HepG2 (cell line): Measurements from ENCODE around the gene PYY. TPM values are rescaled to one million over a fixed set of nuclear protein-coding genes. Genes with fewer than 3 reads are reported as not detected.

ENCODE experiments used
- ARID2 ChIP-seq: sonication (generic); formaldehyde crosslinking; IDR thresholded peaks from 2 replicates; pipeline ENCODE4 v1.8.1; 2022; ENCODE audit warnings: mild to moderate bottlenecking, missing genetic modification reagents, borderline replicate concordance
- DNMT1 ChIP-seq: sonication (generic); formaldehyde crosslinking; IDR thresholded peaks from 2 replicates; pipeline ENCODE4 v1.5.1; 2020; ENCODE audit warnings: mild to moderate bottlenecking, missing genetic modification reagents
- FOXJ3 ChIP-seq: sonication (generic); formaldehyde crosslinking; IDR thresholded peaks from 2 replicates; pipeline ENCODE4 v1.4.0; 2020; ENCODE audit warnings: missing genetic modification reagents, mild to moderate bottlenecking, borderline replicate concordance
- FOXP1 ChIP-seq, 2 experiments: fragments of 450-650 bp in 1 of 2; IDR thresholded peaks; 2 replicates each; pipeline ENCODE4 v1.6.1; 2017 to 2018; ENCODE audit warnings: antibody characterized with exemption in 1 of 2
- HDAC2 ChIP-seq: sonication (generic); formaldehyde crosslinking; IDR thresholded peaks from 2 replicates; pipeline ENCODE4 v1.4.0; 2020; ENCODE audit warnings: missing genetic modification reagents
- IRX3 ChIP-seq: sonication (generic); formaldehyde crosslinking; IDR thresholded peaks from 2 replicates; pipeline ENCODE4 v1.8.1; 2023; ENCODE audit warnings: mild to moderate bottlenecking, low read depth, missing genetic modification reagents, borderline replicate concordance
- KLF6 ChIP-seq: IDR thresholded peaks from 2 replicates; pipeline ENCODE4 v1.8.0; 2016; ENCODE audit warnings: missing biosample characterization, missing genetic modification reagents
- MBNL3 ChIP-seq: fragments of 250-450 bp; sonication (Bioruptor Pico); conservative IDR thresholded peaks from 2 replicates; pipeline ENCODE4 v1.8.0; 2022; ENCODE audit warnings: mild to moderate bottlenecking, inconsistent platforms
- MED1 ChIP-seq: sonication (generic); formaldehyde crosslinking; IDR thresholded peaks from 2 replicates; pipeline ENCODE4 v1.4.0; 2020; ENCODE audit warnings: missing genetic modification reagents
- PHF20 ChIP-seq: sonication (generic); formaldehyde crosslinking; IDR thresholded peaks from 2 replicates; pipeline ENCODE4 v1.5.0; 2020; ENCODE audit warnings: mild to moderate bottlenecking, missing genetic modification reagents
- SALL2 ChIP-seq: sonication (generic); formaldehyde crosslinking; IDR thresholded peaks from 2 replicates; pipeline ENCODE4 v1.8.1; 2023; ENCODE audit warnings: mild to moderate bottlenecking, missing genetic modification reagents, inconsistent platforms
- ZMYM4 ChIP-seq: sonication (generic); formaldehyde crosslinking; IDR thresholded peaks from 2 replicates; pipeline ENCODE4 v1.8.1; 2023; ENCODE audit warnings: mild to moderate bottlenecking, missing genetic modification reagents
- ZNF24 ChIP-seq: fragments of 450-650 bp; IDR thresholded peaks from 2 replicates; pipeline ENCODE4 v1.6.1; 2017; ENCODE audit warnings: antibody characterized with exemption, mild to moderate bottlenecking
- ZNF326 ChIP-seq: sonication (generic); formaldehyde crosslinking; IDR thresholded peaks from 2 replicates; pipeline ENCODE4 v1.4.0; 2020; ENCODE audit warnings: missing genetic modification reagents, borderline replicate concordance
- ZNF567 ChIP-seq: sonication (generic); formaldehyde crosslinking; IDR thresholded peaks from 2 replicates; pipeline ENCODE4 v1.8.1; 2023; ENCODE audit warnings: mild to moderate bottlenecking, missing genetic modification reagents, borderline replicate concordance
- ZNF660 ChIP-seq: sonication (generic); formaldehyde crosslinking; IDR thresholded peaks from 2 replicates; pipeline ENCODE4 v1.5.1; 2020; ENCODE audit warnings: mild to moderate bottlenecking, low read depth, missing genetic modification reagents, borderline replicate concordance
- ZNF891 ChIP-seq: sonication (generic); formaldehyde crosslinking; IDR thresholded peaks from 2 replicates; pipeline ENCODE4 v1.5.0; 2020; ENCODE audit warnings: mild to moderate bottlenecking, missing genetic modification reagents
- polyA plus RNA-seq, 8 experiments: library from polyadenylated mRNA; depleted of rRNA in 3 of 8; stranded (reverse) in 7 of 8; unstranded in 1 of 8; fragments of >200 nt; fragmentation: Illumina TruSeq in 4 of 8; extraction: Trizol in 4 of 8; gene quantifications; 2 replicates each; pipeline versions ENCODE4 v1.2.1 to v1.2.3, GENCODE V29; 2011 to 2016; ENCODE audit warnings: low read depth in 4 of 8, missing spikeins in 1 of 8, mixed read lengths in 1 of 8; ENCODE audit not compliant: insufficient read depth in 1 of 8
- total RNA-seq, 5 experiments: library from RNA; depleted of rRNA; stranded (reverse); fragments of >200 nt; fragmentation: Illumina TruSeq; extraction: Trizol; gene quantifications; 2 replicates each; pipeline ENCODE4 v1.2.3, GENCODE V29; 2016; ENCODE audit warnings: low read depth in 1 of 5
- TF ChIP-seq, protein P1 (sequence below): sonication (generic); IDR thresholded peaks from 2 replicates; pipeline ENCODE4 v1.6.1; 2016; ENCODE audit warnings: low read depth, borderline replicate concordance
- TF ChIP-seq, protein P2 (sequence below): sonication (generic); formaldehyde crosslinking; IDR thresholded peaks from 2 replicates; pipeline ENCODE4 v1.4.0; 2020; ENCODE audit warnings: low read depth, missing genetic modification reagents
- TF ChIP-seq, protein P3 (sequence below): sonication (generic); formaldehyde crosslinking; IDR thresholded peaks from 2 replicates; pipeline ENCODE4 v1.4.0; 2020; ENCODE audit warnings: mild to moderate bottlenecking, missing genetic modification reagents
- TF ChIP-seq, protein P4 (sequence below): sonication (generic); formaldehyde crosslinking; IDR thresholded peaks from 2 replicates; pipeline ENCODE4 v1.4.0; 2020; ENCODE audit warnings: mild to moderate bottlenecking, missing genetic modification reagents

The PYY gene
- total and polyA plus RNA-seq, 2 of the 13 experiments (the other 11 are each of a cell fraction or from before 2014, with no cell fraction given) = 0.25 TPM; not detected in 1

DNA sequence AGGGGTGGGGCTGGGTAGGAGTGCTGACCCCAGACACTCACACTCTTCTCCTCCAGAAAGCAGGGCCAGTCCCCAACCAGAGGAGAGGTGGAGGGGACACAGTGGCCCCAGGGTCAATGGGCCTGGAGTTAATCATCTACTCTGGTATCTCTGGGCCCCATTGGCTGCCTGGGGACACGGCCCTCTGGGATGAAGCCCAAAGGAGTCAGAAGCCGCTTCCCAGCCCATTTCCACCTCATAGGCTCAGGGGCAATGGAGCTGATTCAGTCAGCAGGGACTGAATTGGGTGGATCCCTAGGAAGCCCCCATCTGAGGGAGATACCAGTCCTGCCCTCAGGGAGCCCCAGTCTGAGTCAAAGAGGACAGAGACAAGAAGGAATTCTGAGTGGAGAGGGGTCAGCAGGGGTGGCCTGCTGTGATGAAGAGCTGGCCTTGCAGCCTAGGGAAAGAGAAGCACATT lies 47.8 kb upstream of the PYY start (continued):
- TF ChIP-seq, protein P1, sequence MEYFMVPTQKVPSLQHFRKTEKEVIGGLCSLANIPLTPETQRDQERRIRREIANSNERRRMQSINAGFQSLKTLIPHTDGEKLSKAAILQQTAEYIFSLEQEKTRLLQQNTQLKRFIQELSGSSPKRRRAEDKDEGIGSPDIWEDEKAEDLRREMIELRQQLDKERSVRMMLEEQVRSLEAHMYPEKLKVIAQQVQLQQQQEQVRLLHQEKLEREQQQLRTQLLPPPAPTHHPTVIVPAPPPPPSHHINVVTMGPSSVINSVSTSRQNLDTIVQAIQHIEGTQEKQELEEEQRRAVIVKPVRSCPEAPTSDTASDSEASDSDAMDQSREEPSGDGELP = peak; percentile 25; the same call in 1 of the 2 replicates
- TF ChIP-seq ARID2 = no peak
- peak; percentile 42; the same call in 1 of the 2 replicates for TF ChIP-seq ZMYM4
- no peak for TF ChIP-seq ZNF567 (CRISPR knock-in tag)
- no peak for TF ChIP-seq FOXJ3 (CRISPR knock-in tag)
- no peak for TF ChIP-seq KLF6 (CRISPR knock-in tag)
- peak; percentile 32; the same call in 1 of the 2 replicates for TF ChIP-seq HDAC2
- peak; percentile 78 for TF ChIP-seq MED1 (CRISPR knock-in tag)
- TF ChIP-seq ZNF660 (CRISPR knock-in tag) = no peak
- TF ChIP-seq SALL2 = peak; percentile 27; the same call in 1 of the 2 replicates
- no peak for TF ChIP-seq IRX3
- TF ChIP-seq, protein P2, sequence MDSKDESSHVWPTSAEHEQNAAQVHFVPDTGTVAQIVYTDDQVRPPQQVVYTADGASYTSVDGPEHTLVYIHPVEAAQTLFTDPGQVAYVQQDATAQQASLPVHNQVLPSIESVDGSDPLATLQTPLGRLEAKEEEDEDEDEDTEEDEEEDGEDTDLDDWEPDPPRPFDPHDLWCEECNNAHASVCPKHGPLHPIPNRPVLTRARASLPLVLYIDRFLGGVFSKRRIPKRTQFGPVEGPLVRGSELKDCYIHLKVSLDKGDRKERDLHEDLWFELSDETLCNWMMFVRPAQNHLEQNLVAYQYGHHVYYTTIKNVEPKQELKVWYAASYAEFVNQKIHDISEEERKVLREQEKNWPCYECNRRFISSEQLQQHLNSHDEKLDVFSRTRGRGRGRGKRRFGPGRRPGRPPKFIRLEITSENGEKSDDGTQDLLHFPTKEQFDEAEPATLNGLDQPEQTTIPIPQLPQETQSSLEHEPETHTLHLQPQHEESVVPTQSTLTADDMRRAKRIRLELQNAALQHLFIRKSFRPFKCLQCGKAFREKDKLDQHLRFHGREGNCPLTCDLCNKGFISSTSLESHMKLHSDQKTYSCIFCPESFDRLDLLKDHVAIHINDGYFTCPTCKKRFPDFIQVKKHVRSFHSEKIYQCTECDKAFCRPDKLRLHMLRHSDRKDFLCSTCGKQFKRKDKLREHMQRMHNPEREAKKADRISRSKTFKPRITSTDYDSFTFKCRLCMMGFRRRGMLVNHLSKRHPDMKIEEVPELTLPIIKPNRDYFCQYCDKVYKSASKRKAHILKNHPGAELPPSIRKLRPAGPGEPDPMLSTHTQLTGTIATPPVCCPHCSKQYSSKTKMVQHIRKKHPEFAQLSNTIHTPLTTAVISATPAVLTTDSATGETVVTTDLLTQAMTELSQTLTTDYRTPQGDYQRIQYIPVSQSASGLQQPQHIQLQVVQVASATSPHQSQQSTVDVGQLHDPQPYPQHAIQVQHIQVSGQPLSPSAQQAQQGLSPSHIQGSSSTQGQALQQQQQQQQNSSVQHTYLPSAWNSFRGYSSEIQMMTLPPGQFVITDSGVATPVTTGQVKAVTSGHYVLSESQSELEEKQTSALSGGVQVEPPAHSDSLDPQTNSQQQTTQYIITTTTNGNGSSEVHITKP (CRISPR knock-in tag) = no peak
- peak; percentile 35; the same call in 1 of the 2 replicates for TF ChIP-seq PHF20 (CRISPR knock-in tag)
- TF ChIP-seq, protein P3, sequence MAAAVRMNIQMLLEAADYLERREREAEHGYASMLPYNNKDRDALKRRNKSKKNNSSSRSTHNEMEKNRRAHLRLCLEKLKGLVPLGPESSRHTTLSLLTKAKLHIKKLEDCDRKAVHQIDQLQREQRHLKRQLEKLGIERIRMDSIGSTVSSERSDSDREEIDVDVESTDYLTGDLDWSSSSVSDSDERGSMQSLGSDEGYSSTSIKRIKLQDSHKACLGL = no peak
- TF ChIP-seq, protein P4, sequence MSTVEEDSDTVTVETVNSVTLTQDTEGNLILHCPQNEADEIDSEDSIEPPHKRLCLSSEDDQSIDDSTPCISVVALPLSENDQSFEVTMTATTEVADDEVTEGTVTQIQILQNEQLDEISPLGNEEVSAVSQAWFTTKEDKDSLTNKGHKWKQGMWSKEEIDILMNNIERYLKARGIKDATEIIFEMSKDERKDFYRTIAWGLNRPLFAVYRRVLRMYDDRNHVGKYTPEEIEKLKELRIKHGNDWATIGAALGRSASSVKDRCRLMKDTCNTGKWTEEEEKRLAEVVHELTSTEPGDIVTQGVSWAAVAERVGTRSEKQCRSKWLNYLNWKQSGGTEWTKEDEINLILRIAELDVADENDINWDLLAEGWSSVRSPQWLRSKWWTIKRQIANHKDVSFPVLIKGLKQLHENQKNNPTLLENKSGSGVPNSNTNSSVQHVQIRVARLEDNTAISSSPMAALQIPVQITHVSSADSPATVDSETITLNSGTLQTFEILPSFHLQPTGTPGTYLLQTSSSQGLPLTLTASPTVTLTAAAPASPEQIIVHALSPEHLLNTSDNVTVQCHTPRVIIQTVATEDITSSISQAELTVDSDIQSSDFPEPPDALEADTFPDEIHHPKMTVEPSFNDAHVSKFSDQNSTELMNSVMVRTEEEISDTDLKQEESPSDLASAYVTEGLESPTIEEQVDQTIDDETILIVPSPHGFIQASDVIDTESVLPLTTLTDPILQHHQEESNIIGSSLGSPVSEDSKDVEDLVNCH (CRISPR knock-in tag) = no peak
- TF ChIP-seq FOXP1 (IDR thresholded peaks at IDR 0.05) = no peak
- no peak for TF ChIP-seq FOXP1 (CRISPR knock-in tag; IDR thresholded peaks at IDR 0.05)
- no peak for TF ChIP-seq ZNF24
- no peak for TF ChIP-seq DNMT1 (CRISPR knock-in tag)
- no peak for TF ChIP-seq ZNF891 (CRISPR knock-in tag)
- no peak for TF ChIP-seq MBNL3 (CRISPR knock-in tag)
- no peak for TF ChIP-seq ZNF326 (CRISPR knock-in tag)
